ENCODE results near the gene TOPAZ1. TPM values are rescaled to one million over a fixed set of nuclear protein-coding genes. Genes with fewer than 3 reads are reported as not detected.

Gene TOPAZ1
- not detected in 2 replicates for total RNA-seq

GRCh38 chr3:44241706-44242105 lies at the start of gene TOPAZ1:
TSS of gene TOPAZ1 (plus strand) at chr3:44241886. CDS start at chr3:44242054, 168 bp downstream.

GRCh38 chr3:44338010-44338827 lies 96.5 kb downstream of the TOPAZ1 start, which contains the start of gene TCAIM:
TSS of gene TCAIM (plus strand) at chr3:44338766. CDS start at chr3:44354783, 16,017 bp downstream.

Other genes starting within 250 kb of the TOPAZ1 start
- gene TCAIM, start 96.9 kb downstream of the TOPAZ1 start, total RNA-seq, result 30.6 and 38.6 TPM in 2 replicates
- 4.4 and 12.8 TPM in 2 replicates for gene ZNF445, start 235.8 kb downstream of the TOPAZ1 start, total RNA-seq

Data from nasal cavity respiratory epithelium epithelial cell of viscerocranial mucosa (primary cell).